Measurements from ENCODE around the gene ARHGEF28.

ARHGEF28 gene

GRCh38 chr5:73780302-73781080 is 154.5 kb downstream of the ARHGEF28 start:
- DNase-seq (ENCODE audit: low read depth, low spot score), result no peak

- no peak for DNase-seq (ENCODE audit: low read depth, low spot score)
Measured at GRCh38 chr5:73781107-73781768, 155.2 kb downstream of the ARHGEF28 start.

GRCh38 chr5:73783828-73784227 is 157.8 kb downstream of the ARHGEF28 start:
- no peak for DNase-seq (ENCODE audit: low read depth, low spot score)

GRCh38 chr5:73786043-73786831 is 160.2 kb downstream of the ARHGEF28 start:
- DNase-seq (ENCODE audit: low read depth, low spot score), result no peak

GRCh38 chr5:73789851-73790281 is 163.9 kb downstream of the ARHGEF28 start:
- no peak for DNase-seq (ENCODE audit: low read depth, low spot score)

- DNase-seq (ENCODE audit: low read depth, low spot score), result no peak
Measured at GRCh38 chr5:73791389-73791788, 165.4 kb downstream of the ARHGEF28 start.

- peak; percentile 46 for DNase-seq (ENCODE audit: low read depth, low spot score)
Measured at GRCh38 chr5:73792687-73793320, 166.8 kb downstream of the ARHGEF28 start.

GRCh38 chr5:73793911-73794310 is 167.9 kb downstream of the ARHGEF28 start:
- DNase-seq (ENCODE audit: low read depth, low spot score), result no peak

GRCh38 chr5:73796164-73797131 is 170.5 kb downstream of the ARHGEF28 start:
- peak; percentile 55 for DNase-seq (ENCODE audit: low read depth, low spot score)

- DNase-seq (ENCODE audit: low read depth, low spot score), result no peak
Measured at GRCh38 chr5:73797132-73797510, 171.1 kb downstream of the ARHGEF28 start.

GRCh38 chr5:73799401-73799972 is 173.5 kb downstream of the ARHGEF28 start:
- no peak for DNase-seq (ENCODE audit: low read depth, low spot score)

GRCh38 chr5:73801686-73802085 is 175.7 kb downstream of the ARHGEF28 start:
- DNase-seq (ENCODE audit: low read depth, low spot score), result no peak

GRCh38 chr5:73805449-73805848 is 179.5 kb downstream of the ARHGEF28 start:
- no peak for DNase-seq (ENCODE audit: low read depth, low spot score)

- DNase-seq (ENCODE audit: low read depth, low spot score), result no peak
Measured at GRCh38 chr5:73808911-73809310, 182.9 kb downstream of the ARHGEF28 start.

- no peak for DNase-seq (ENCODE audit: low read depth, low spot score)
Measured at GRCh38 chr5:73810429-73810828, 184.4 kb downstream of the ARHGEF28 start.

- DNase-seq (ENCODE audit: low read depth, low spot score), result no peak
Measured at GRCh38 chr5:73812457-73812856, 186.5 kb downstream of the ARHGEF28 start.

GRCh38 chr5:73812962-73813588 is 187.1 kb downstream of the ARHGEF28 start:
- no peak for DNase-seq (ENCODE audit: low read depth, low spot score)

GRCh38 chr5:73814233-73814846 is 188.3 kb downstream of the ARHGEF28 start:
- no peak for DNase-seq (ENCODE audit: low read depth, low spot score)

GRCh38 chr5:73815631-73816030 is 189.6 kb downstream of the ARHGEF28 start:
- no peak for DNase-seq (ENCODE audit: low read depth, low spot score)
